TTC549 (cell line): Measurements from ENCODE around the gene ACAP3.
"Not testable (repeated sequence)": the region's sequence is repeated elsewhere in the genome, so short reads cannot be mapped to it uniquely, and the experiment has no call there.

Experiments
- FAIRE-seq: peaks from 2 replicates; lab custom pipeline; 2012; peaks lifted over from hg19 to GRCh38; lab: Jason Lieb, UNC

The ACAP3 gene

DNA sequence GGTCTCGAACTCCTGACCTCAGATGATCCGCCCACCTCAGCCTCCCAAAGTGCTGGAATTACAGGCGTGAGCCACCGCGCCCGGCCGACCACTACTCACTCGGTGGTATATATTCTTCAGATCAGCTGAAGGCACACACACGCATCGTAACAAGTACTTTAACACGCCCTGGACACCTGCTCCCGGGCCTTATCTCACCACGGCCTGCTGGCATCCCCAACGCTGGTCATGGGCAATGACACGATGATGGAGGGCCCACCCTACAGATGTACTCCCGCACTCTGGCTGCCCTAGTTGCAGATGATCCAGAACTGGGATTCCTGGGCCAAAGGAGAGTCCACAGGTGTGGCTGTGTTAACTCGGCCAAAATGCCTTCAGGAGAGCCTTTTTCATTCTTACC, 45.7 kb downstream of the ACAP3 start:
- no peak for FAIRE-seq

DNA sequence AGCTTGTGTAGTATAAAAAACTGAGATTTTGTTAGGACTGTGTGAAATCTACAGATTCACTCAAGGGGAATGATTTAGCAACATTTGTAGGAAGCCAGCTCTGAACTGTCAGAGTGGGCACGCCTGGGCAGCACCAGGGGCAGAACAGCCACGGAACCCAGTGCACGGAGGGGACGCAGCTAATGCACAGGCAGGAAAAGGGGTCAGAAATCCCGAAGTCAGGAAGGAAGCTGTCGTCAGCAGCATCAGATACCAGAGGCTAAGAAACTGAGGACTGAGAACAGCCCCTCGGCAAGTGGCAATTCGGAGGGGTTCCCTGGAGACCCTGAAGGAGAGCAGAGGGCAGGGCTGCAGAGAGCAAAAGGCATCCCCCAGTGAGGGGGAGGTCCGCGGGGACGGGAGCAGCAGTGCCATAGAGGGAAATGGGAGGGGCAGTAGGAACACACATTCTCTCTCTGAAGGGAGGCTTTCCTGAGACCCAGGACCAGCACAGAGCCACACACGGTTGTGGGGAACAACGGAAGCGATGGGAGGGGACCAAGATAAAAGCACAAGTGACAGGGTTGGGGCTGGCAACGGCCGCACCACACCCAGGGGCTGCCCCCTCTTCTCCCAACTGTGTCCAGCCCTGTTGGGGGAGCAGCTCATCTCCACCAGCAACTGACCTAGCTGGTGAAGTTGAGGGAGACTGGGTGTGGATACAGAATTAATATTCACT, 46.7 kb downstream of the ACAP3 start:
- no peak for FAIRE-seq

DNA sequence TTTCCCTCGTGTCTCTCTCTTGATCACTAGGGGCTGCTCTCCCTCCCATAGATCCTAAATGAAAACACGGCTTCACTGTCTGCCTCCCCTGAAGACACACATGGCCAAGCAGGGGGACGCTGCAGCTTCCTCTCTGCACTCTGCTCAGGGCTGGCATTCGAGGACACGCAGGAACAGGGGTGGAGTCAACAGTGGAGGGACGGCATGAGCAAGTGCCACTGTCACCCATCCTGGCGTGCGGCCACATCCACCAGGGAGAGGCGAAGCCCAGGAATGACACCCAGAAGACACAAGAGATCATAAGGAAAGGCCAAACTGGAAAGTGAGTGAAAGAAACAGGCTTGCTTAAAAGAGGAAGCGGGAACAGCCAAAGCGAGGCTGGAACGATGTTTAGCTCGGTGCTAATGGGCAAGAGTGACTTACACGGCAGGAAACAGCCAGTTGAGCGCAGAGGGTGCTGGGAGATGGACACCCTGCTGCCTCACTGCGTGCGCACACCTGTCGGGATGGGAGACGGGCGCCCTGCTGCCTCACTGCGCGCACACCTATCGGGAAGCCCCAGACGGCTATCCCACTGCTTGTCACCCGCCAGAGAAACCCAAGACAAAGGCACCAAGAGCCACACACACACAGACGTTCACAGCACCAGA, 47.7 kb downstream of the ACAP3 start:
- no peak for FAIRE-seq

DNA sequence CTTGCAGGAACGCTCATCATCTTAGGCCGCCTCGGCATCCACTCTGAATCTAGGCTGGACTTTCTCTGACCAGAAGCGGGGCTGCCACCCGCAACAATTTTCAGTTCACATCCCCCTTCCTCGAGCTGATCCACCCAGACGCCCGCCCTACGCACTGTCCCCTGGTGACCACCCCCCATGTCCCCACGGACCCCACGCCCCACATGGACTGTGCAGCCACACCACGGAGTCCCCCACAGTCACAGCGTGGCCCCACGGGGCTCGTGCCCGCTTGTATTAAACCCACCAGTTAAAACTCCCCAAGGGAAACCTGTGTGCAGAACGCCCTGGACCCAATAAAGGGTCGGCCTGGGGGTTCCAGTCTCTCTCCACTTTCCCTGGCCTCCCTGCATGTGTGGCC, 48.2 kb downstream of the ACAP3 start:
- no peak for FAIRE-seq

DNA sequence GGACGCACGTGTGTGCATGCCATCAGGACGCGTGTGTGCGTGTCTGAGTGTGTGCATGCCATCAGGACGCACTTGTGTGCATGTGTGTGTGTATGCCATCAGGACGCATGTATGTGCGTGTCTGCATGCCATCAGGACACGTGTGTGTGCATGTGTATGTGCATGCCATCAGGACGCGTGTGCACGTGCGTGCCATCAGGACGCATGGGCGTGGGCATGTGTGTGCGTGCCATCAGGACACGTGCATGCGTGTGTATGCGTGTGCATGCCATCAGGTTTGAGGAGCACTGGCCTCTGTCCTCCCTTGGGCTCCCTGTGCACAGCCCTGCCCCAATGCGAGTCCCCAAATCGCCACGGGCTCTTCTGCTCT, 48.6 kb downstream of the ACAP3 start:
- no peak for FAIRE-seq

DNA sequence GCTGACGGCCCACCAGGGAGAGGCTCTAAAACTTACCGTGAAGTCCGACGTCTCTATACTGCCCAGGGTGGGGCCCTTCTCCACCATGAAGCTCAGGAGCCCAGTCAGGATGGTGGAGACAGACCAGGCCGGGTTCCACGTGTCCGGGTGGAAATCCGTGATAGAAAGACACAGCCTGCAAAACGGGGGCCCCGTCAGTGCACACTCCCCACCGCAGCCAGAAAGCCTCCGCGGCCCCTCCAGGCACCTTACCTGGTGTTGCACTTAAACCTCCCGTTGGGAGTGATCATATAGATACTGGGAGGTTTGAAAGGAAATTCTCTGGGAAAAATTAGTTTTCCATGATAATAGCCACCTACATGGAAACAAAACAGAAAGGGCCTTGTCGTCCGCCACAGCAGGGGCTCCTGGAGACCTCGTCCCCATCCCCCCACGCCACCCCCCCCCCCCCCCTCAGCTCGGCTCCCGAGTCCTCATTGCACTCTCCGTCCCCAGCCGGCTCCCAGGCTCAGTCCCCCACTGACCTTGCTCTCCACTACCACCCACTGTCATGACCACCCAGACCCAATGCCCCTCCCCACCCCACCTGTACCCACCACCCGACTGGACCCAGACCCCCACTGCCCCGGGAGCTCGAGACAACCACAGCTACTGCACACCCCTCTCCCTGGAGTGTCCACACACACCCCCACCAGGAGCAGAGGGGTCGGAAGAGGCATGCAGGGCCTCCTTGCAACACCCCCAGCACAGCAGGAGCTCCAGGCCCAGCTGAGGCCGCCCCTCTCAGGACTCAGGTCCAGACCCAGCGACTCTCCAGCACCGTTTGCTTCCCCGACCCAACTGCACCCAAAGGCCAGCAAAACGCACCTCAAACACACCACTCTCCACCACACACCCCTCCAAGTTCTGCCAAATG, 50.5 kb downstream of the ACAP3 start:
- FAIRE-seq, result no peak

DNA sequence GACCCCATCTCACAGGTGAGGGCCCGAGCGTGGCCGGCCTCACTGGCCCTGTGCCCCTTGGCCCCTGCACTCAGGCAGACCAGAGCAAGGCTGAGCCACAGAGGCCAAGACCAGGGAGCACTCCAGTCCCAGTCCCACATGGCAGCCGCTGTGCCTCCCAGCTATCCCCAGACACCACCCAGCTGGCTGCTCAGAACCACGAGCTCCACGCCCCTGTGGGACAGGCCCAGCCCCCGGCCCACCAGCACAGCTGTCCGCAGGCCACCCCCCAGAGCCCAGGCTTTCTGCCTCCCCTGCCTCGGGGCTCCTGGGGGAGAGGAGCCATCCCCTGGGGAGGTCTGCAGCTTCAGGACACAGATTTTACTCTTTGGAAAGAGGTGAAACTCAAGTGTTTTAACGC, 52.1 kb downstream of the ACAP3 start:
- FAIRE-seq, result no peak

GRCh38 chr1:1255078-1255477, 52.7 kb downstream of the ACAP3 start:
- no peak for FAIRE-seq

DNA sequence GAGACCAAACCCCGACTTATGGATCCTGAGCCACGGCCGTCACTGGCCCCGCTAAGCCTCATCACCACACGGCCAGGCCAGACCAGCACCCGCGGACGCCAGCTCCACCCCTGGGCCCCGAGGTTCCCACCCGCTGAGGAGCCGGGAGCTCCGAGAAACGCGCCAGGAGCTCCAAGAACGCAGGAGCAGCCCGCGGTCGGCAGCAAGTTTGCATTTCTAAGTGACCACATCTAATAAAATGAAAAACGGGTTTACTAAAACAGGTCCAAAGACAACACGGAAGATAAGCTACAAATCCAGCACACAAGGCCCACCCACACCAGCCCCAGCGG, 53.1 kb downstream of the ACAP3 start:
- FAIRE-seq, result no peak

GRCh38 chr1:1253972-1254666, 53.6 kb downstream of the ACAP3 start:
- no peak for FAIRE-seq

DNA sequence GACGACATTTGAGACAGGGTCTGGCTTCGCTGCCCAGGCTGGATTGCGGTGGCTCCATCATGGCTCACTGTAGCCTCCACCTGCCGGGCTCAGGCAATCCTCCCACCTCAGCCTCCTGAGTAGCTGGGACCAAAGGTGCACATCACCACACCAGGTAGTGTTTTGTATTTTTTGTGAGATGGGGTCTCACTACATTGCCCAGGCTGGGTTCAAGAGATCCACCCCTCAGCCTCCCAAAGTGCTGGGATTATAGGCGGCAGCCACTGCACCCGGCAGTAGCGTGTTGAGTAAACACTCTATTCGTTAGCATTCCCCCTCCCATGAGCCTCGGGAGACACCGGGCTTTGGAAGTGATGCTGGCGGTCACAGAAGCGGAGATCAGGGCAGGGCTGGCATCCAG, 54.4 kb downstream of the ACAP3 start:
- FAIRE-seq, result no peak

GRCh38 chr1:1250786-1251284, 56.9 kb downstream of the ACAP3 start:
- FAIRE-seq, result no peak

- FAIRE-seq, result not testable (repeated sequence)
Measured at GRCh38 chr1:1248009-1248913, 59.5 kb downstream of the ACAP3 start.

DNA sequence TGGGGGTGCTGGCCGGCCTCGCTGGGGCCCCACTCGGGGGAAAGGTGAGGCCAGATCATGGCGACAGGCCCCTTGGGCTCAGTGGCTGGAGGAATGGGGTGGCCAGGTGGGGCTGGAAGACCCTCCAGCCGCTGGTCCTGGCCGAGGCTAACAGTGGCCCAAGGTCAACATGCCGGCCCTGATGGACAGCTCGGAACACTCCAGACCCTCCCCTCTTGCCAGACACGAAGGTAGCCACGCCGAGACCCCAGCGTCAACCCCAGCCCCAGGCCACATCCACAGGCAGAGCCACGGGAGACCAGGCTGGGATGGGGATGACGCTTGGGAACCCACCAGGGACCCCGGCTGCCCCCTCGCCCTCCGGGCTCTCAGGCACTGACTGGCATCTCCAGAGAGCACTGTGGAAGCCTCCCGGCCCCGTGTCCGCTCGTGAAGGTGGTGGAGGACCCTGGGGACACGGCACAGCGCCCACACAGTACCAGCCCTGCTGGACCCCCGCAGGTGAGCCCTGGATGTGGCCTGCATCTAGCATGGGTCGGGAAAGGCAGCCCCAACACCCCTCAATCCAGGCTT, 60.3 kb downstream of the ACAP3 start:
- FAIRE-seq, result no peak

- no peak for FAIRE-seq
Measured at GRCh38 chr1:1246577-1247340, 61.0 kb downstream of the ACAP3 start, which contains the start of gene C1QTNF12. TSS of gene C1QTNF12 (minus strand) at chr1:1246722. CDS start at chr1:1246690, 32 bp downstream.

- FAIRE-seq, result no peak
Measured at GRCh38 chr1:1245817-1246576, 61.7 kb downstream of the ACAP3 start.

- FAIRE-seq, result no peak
Measured at GRCh38 chr1:1245178-1245816, 62.4 kb downstream of the ACAP3 start.

DNA sequence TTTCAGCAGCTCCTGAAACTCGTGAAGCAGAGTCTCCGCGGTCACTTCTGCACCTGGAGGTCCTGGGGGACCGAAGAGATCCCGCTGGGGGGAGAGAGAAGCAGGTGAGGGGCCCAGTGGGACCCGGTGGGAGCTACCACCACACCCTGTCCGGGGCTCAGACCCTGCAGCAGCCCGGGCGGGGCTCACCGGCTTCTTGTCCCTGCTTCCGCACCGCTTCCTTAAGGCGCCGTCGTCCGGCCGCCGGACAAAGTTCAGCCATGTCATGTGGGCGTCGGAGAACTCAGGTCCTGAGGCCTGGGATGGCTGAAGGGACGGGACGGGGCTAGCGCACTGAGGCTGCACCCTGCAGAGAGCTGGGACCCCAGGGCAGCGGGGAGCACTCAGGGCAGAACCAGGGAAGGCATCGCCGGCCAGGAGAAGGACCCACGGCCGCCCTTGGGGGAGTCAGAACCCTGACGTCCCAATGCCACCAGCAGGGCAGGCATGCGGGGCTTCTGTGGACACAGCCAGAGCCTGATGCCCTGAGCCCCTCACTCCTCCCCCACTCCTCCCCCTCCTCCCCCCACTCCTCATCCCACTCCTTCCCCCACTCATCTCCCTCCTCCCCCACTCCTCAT, 63.4 kb downstream of the ACAP3 start:
- no peak for FAIRE-seq
